H4 (cell line): ENCODE data around the gene RNU4-1. TPM values are rescaled to one million over a fixed set of nuclear protein-coding genes. Genes with fewer than 3 reads are reported as not detected.

Source experiments
- DNase-seq: peaks from one replicate; pipeline ENCODE4 v3.0.0-alpha.2; 2015; ENCODE audit warnings: low spot score
- total RNA-seq: library from RNA; depleted of rRNA; stranded (reverse); fragments of >200 nt; shearing (Covaris generic); gene quantifications from 2 replicates; pipeline ENCODE4 v1.2.3, GENCODE V29; 2014

Gene RNU4-1
- total RNA-seq, 1 experiment from 2014 or later = under 0.01 TPM

DNA sequence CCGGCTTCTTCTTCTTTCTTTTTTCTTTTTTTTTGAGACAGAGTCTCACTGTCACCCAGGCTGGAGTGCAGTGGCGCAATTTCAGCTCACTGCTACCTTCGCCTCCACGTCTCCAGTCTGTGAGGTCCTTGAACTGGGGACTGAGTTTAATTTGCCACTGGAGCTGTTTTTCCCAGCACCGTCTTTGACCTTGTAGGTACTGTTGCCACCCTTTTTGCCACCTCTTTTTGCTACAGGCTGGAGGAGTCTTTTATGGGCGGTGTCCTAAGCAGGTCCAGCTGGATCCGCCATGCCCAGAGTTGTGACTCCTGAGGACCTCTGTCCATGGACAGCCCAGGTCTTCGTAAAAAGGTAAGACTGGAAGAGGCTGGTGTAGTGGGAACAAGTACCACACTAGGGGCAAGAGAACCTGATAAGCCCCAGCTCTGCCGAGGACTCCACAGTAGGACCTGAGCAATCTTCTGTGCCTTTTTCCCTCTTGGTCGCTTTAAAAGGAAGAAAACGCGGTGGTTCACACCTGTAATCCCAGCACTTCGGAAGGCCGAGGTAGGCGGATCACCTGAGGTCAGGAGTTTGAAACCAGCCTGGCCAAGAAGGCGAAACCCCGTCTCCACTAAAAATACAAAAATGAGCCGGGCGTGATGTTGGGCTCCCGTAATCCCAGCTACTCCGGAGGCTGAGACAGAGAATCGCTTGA is 2.3 kb downstream of the RNU4-1 start:
- no peak for DNase-seq

DNA sequence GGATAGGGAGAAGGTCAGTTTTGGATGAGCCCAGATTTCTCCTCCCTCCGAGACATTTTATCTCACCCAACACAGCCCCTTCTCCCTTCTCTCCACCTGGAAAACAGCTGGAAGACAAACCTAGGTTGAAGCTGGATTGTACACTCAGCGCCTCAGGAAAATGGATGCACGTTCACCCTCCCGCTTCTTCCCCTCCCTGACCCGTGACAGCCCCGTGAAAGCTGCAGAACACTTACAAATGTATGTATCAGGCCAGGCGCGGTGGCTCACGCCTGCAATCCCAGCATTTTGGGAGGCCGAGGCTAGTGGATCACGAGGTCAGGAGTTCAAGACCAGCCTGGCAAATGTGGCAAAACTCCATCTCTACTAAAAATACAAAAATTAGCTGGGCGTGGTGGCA is 5.5 kb downstream of the RNU4-1 start:
- no peak for DNase-seq

DNA sequence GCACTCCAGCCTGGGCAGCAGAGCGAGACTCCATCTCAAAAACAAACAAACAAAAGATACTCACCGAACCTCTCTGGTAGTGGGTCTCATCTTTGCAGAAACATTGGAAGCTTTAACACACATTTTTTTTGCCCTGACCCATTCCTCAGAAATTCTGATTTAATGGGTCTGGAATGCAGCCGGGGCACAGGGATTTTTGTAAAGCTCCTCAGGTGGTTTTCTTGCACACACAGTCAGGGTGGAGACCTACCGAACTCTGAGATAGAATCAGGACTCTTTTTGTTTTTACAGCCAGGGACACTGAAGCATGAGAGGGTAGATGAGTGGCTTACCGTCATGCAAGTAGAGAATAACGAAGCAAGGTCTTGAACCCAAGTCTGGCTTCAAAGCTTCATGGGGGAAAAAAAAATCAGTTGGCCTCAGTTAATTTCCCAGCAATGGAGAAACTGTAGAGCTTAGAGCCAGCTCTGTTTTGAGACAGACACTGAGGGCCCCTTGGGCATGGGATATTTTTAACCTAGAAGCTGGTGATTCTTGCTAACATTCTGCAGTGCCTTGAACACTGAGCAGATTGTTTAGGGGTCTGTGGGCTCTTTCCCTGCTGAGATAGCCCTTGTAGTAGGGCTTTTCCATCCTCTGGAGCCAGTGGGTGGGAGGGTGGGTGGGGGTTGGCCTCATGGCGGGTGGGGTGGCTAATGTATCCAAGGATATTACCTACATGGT is 6.1 kb downstream of the RNU4-1 start:
- no peak for DNase-seq

DNA sequence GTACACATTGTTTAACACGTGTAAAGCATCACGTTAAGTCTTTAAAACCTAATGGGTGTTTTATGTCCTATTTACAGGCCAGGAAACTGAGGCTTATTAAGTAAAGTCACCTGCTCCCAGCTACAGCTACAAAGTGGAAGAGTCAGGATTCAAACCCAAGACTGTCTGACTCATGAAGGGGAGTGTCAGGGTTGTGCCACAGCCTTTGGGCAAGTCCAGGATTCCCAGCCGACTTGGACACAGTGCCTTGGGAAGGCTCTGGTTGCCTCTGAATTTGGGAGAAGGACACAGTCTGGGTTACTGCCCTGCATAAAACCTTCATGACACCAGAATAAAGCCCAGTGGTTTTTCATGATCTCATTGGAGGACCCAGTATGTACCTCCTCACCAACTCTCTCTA is 8.7 kb downstream of the RNU4-1 start:
- no peak for DNase-seq

DNA sequence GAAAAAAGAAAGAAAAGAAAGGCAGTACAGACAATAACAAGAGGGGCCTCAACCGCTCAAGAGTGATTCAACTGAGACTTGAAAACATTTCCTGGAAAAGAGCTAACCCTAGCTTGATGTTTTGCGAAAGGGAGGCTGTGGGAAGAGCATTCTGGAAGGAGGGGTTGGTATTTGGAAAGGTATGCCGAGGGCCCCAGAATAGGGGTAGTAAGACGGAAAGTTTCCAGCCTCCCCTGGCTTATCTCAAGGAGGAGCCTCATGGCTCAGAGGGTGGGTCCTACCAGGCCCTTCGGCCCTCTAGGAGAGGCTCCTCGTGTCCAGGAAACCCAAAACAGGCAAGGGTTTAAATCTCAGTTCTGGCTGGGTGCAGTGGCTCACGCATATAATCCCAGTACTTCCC is 9.7 kb downstream of the RNU4-1 start:
- DNase-seq = no peak

DNA sequence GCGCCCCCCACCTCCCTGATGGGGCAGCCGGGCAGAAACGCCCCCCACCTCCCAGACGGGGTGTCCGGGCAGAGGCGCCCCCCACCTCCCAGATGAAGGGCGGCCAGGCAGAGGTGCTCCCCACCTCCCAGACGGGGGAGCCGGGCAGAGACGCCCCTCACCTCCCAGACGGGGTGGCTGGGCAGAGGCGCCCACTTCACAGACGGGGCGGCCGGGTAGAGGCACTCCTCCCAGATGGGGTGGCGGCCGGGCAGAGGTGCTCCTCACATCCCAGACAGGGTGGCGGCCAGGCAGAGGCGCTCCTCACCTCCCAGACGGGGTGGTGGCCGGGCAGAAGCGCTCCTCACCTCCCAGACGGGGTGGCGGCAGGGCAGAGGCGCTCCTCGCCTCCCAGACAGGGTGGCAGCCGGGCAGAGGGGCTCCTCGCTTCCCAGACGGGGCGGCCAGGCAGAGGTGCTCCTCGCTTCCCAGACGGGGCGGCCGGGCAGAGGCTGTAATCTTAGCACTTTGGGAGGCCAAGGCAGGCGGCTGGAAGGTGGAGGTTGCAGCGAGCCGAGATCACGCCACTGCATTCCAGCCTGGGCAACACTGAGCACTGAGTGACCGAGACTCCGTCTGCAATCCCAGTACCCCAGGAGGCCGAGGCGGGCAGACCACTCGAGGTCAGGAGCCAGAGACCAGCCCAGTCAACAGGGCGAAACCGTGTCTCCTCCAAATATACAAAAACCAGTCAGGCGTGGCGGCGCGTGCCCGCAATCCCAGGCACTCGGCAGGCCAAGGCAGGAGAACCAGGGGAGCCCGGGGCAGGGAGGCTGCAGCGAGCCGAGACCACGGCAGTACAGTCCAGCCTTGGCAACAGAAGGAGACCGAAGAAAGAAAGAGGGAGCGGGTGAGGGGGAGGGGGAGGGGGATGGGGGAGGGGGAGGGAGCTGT is 14.6 kb downstream of the RNU4-1 start:
- no peak for DNase-seq

DNA sequence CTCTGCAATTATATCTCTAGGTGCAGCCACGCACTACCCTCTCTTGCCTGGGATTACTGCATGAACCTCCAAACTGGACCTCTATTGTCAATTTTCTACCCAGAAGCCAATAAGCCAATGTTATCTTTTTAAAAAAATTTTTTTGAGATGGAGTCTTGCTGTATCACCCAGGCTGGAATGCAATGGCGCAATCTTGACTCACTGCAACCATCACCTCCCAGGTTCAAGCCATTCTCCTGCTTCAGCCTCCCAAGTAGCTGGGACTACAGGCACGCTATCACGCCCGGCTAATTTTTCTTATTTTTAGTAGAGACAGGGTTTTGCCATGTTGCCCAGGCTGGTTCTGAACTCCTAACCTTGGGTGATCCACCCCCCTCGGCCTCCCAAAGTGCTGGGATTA is 16.3 kb downstream of the RNU4-1 start:
- DNase-seq = no peak

DNA sequence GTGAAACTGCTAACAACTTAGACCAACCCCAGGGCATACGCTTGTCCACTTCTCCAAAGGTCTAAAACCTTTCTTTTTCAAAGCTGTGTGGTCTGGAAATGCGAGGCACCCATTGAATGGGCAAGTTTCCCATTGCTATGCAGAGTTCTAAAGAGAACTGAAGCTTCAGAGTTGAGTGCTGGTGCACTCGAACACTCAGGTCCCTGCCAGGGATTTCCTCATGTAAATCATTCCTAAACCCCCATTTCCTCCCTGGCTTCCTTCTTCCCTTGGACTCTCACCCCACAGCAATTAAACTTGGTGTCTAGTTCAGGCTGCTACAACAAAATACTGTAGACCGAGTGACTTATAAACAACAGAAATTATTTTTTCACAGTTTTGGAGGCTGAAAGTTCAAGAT is 25.3 kb downstream of the RNU4-1 start:
- no peak for DNase-seq

DNA sequence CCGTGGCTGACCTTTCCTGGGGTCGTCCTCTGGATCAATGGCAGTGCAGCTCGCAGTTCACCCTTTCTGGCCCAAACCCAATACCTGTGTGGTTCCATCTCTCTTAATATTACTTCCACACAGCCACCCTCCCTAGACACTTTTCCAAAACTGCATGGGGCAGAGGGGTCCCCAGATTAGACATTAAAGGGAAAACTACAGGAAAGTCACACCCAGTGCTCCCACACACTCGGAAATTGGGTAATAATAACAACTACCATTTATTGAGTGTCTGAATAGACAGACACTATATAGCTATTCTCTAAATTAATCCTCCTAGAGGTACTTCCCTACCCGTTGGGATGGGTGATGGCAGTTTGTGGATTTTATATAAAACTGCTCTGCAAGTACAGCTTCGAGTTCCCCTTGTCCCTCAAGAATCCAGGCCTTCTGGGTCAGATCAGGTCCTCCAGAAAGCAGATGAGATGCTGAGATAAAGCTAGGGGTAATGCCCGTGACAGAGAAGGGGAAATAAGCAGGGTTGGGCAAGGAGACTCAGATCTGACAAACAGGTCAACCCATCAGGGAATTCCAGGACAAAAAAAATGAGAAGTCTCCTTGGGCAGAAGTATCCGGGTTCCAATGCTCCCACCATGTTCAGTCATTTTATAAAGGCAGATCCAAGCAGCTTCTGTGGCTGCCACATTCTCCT is 26.7 kb downstream of the RNU4-1 start:
- no peak for DNase-seq

DNA sequence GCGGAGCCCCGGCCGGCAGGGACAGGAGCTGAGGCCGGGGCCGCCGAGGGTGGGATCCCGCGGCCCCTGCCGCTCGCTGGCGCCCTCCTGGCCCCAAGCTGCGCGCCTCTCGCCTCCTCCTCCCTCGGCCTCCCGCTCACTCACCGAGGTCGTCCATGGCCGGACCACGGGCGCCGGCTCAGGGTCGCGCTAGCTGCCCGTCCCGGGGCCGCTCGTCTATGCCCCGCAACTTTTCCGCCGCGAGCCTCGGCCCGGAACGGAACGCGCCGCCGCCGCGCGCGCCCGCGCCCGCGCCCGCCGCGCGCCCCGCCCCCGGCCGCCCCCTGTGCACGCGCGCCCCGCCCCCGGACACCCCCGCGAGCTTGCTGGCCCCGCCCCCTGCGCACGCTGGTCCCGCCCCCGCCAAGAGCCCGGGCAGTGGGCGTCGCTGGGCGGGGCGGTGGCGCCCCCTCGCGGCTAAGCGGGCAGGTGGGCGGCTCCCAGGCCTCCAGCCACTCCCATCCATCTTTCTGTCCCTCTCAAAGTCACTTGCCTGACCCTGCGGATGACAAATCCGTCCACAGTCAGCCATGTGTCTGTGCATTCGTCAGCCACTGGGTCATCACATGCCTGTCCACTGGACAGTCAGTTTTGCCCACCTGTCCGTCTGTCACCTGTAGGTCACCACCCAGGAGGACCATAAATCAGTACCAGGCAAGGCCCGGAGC is 27.4 kb downstream of the RNU4-1 start, which contains the start of gene PXN:
Gene PXN, minus strand, starts transcription at position 258 of the 707 bp plus-strand sequence. Its CDS starts 101 bp downstream, at position 157.
- DNase-seq = no peak

DNA sequence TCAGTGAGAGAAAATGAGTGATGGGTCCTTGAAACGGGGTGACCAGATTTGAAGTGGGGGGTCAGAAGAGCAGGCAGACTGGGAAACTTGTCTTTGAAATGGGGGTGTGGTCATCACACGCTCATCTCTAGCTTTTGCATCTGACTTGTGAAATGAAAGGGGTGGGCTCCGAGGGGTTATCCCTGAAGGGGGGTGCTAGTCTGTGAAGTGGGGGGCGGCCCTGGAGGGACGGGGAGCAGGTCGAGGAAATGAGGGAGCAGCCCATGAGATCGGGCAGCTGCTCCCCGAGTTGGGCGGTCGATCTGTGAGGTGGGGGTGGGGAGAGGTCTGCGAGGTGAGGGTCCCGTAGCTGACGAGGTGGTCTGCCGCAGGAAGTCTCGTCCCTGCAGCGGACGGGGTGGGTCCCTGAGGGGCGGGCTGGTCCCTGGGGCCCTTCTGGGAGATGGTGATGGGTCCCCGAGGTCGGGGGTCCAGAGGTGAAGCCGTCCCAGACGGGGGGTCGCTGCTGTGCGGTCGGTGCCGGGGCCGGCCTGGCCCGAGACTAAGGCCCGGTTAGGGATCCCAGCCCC is 28.0 kb downstream of the RNU4-1 start:
- DNase-seq = no peak

DNA sequence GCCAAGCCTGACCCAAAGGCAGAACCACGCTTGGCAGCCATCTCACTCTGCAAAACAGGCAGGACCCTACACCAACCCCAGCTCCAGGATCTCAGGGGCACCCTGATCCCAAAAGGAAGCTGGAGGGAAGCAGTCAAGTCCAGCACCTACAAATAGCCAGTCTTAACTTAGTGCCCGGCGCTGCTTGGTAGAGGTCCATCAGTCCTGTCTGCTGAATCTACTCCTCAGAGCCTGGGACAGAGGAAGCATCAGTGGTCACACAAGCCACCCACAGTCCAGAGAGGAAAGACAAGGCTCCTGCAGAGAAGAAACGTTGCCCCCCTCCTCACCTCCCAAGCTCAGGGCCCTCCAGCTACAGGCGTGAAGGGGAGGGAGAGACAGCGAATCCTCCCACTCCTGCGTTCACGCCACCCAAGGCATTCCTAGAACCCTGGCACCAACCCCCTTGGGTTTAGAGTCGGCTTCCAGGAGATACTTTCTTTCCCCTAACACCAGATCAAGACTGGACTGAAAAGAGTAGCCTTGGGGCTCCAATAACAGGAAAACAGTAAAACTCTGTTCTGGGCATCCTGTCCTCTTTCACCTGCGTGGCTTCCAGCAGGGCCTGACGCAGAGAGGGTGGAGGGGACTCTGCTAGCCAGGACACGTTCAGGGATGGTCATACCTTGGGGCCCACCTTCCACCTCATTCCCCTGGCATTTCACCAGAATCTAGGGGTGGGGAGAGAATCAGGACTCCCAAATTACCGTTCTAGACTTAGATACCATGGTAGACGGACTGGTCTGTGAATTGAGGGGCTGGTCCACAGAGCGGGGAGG is 28.7 kb downstream of the RNU4-1 start:
- DNase-seq = no peak

DNA sequence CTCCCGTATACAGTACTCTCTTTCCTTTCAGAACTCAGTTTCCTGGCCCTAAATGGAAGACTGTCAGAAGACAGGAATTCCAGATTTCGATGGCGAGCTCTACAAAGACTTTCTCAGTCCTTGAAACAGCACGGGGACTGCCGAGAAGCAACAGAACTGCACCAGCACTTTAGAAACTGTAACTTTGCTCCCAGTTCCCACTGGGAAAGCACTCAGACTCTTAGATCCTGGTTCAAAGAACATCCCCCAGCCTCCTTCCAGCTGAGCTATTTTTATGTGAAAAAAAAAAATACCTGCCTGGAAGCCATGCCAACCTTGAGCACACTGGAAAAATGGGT is 29.3 kb downstream of the RNU4-1 start:
- DNase-seq = no peak

DNA sequence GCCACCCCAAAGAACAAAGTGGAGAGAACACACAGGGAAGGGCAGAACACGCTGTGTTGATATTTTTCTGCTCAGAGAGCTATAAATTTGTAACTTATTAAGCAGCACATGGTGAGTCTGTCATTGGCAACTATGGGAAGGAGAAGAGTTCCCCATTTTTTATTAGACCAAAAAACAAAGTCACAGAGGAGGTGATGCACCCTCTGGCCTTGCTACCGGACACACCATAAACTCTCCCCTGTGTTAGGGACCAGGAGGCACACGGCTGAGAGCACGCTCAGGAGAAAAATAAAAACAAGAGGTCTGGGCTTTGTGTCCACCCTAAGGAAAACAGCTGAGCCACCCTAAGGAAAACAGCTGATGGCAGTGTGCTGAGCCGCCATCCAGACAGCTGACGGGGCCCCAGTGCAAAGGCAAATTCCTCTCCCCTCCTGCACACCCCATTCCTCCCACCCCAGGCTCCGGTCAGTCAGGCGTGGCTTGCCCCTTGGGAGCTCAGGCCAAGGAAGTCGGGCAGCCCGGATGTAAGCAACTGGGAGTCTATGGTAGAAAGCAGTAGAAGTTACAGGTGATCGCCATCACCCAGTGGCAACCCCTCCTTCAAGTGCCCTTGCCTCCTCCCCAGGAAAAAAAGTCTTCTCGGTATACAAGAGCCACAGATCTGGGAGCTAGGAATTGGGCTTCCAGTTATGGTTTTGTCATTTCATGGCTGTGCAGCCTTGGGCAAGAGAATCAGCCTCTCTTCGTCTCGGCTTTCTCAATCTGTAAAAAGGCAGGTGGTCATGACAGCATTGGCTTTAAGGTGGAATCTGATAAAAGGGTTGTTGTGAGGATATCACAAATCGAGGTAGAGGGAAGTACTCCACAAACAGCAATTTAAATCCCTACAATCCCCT is 29.9 kb downstream of the RNU4-1 start:
- DNase-seq = no peak

DNA sequence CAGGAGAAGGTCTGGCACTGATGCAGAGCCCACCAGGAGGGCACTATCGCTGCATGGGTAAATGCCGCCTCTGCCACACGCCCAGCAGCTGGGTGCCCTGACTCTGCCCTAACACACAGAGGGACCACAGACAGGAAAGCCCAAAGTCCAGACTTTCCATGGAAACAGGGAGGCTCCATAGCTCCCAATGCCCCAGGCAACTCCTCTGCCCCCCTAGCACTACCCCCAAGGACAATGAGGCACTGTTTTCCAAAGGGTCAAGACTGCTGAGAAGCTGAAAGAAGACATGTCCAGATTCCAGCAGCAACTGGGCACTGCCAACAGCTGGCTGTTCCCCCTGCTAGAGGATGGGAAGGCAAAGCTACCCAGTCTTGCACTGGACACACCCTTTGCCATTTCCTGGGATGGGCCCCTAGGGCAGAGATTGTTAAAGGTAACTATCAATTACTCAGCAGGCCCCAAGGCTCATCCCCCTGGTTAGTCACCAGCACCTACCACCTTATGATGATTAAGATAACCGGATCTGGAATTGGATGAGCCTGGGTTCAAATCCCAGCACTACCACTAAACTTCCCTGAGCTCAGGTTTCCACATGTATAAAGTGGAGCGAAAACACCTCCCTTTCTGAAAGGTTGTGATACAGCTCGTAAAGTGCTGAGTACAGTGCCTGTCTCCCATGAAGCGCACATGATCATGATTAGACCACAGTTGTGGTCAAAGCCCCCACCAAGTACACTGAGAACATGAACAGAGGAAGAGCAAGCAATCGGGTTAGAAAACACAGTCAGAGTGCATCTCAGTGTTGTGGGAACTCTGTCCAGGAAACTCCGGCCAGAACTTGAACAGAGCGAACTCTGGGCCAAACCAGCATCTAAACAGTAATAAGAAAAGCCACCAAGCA is 30.8 kb downstream of the RNU4-1 start:
- no peak for DNase-seq

DNA sequence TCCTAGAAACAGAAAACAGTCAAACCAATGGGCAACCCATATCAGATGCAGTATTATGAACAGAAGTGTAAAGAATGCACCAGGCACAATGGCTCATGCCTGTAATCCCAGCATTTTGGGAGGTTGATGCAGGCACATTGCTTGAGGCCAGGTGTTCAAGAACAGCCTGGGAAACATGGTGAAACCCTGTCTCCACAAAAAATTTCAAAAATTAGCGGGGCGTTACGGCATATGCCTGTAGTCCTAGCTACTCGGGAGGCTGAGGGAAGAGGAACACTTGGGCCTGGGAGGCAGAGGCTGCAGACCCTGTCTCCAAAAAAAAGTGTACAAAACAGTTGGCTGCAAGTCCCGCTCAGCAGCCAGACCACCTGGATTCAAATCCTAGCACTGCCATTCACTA is 32.4 kb downstream of the RNU4-1 start:
- DNase-seq = no peak

DNA sequence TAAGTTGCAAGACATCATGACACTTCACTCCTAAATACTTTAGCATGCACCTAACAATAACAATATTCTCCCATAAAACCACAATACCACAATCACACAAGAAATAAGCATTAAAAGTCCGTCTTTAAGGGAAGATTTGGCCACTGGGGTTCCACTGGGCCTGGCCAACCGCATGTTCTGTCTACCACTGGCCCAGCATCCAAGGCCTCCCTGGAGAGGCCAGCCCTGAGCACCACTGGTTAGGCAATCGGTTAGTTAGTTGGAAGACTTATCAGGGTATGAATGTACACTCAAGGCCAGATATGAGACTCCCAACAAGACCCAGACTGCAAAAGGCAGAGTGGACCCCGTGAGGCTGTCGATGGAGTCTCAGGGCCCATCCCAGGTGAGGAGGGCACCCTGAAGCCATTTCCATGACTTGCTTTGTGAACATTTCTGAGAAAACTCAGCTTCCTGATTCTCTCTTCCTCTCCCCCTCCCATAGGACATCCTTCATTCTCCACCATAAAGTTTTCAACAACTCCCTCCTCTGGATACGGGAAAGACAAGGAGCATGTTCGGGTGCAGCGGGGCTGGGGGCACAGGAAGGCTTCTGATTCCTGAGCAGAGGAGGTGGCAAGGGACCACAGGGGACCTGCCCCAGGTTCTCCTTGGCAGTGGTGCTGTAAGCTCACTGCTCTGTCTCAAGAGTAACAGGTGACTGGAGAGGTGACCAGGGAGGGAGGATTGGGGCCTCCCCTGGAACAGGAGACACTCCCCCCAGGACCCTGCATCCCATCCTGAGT is 33.4 kb downstream of the RNU4-1 start:
- no peak for DNase-seq
